Ascending aorta (tissue), 2 donors: ENCODE measurements around the gene SAMSN1. TPM values are rescaled to one million over a fixed set of nuclear protein-coding genes. Genes with fewer than 3 reads are reported as not detected.
"Not testable (repeated sequence)": the region's sequence is repeated elsewhere in the genome, so short reads cannot be mapped to it uniquely, and the experiment has no call there.

Experiments used
- DNase-seq, 2 donors: peaks; one replicate each; pipeline ENCODE4 v3.0.0-alpha.2; 2019; ENCODE audit warnings: low spot score in 2 of 2
- H3K27ac ChIP-seq, 2 donors: fragments of 200-600 bp; sonication (generic); one replicate each; pipeline ENCODE4 v1.5.1; 2016 to 2017; ENCODE audit warnings: mild to moderate bottlenecking in 1 of 2
- H3K27me3 ChIP-seq: fragments of 200-600 bp; sonication (generic); one replicate; pipeline ENCODE4 v1.5.1; 2017
- H3K36me3 ChIP-seq, 2 donors: fragments of 200-600 bp; sonication (generic); one replicate each; pipeline ENCODE4 v1.5.1; 2016
- H3K4me1 ChIP-seq, 2 donors: fragments of 200-600 bp; sonication (generic); one replicate each; pipeline ENCODE4 v1.5.1; 2016 to 2017; ENCODE audit warnings: mild to moderate bottlenecking in 1 of 2
- H3K4me3 ChIP-seq, 2 donors: fragments of 200-600 bp; sonication (generic); one replicate each; pipeline ENCODE4 v1.5.1; 2016 to 2017; ENCODE audit warnings: mild to moderate bottlenecking in 1 of 2
- H3K9me3 ChIP-seq, 2 donors: fragments of 200-600 bp; sonication (generic); one replicate each; pipeline ENCODE4 v1.5.1; 2016
- CTCF ChIP-seq, 3 experiments: fragments of 200-600 bp in 2 of 3; fragments of 450-650 bp in 1 of 3; sonication (generic) in 2 of 3; IDR thresholded peaks; one replicate each; pipeline ENCODE4 v1.5.1; 2016 to 2019; ENCODE audit warnings: antibody characterized with exemption in 3 of 3, mild to moderate bottlenecking in 1 of 3, moderate library complexity in 1 of 3
- intact Hi-C: fragments of 100-400 bp; cut with DNase I; formaldehyde crosslinking; loops from one replicate; pipeline ENCODE4 v1.15.1; 2023
- total RNA-seq: library from RNA; depleted of rRNA; stranded (reverse); fragments of >200 nt; gene quantifications from one replicate; pipeline ENCODE4 v1.1.0, GENCODE V29; 2016

SAMSN1 gene
- total RNA-seq, 1 donor from 2014 or later: 6.1 TPM

GRCh38 chr21:14519000-14519399 is 27.1 kb downstream of the SAMSN1 start:
- intact Hi-C loops: no loop called here
- Histone ChIP-seq H3K27me3 (no peaks in the 10 kb centered on the region), H3K4me1 (no peaks in the 10 kb centered on the region), H3K9me3 (no peaks in the 10 kb centered on the region), H3K27ac (no peak overlapping the region), H3K36me3 (no peaks in the 10 kb centered on the region), H3K4me3 (no peak overlapping the region)
- TF ChIP-seq CTCF (IDR thresholded peaks at IDR 0.05): no peak
- no peak for DNase-seq

- TF ChIP-seq CTCF (IDR thresholded peaks at IDR 0.05): no peak
- DNase-seq: no peak
- H3K36me3 ChIP-seq: no peaks in the 10 kb centered on the region
- no peaks in the 10 kb centered on the region for H3K27me3 ChIP-seq
- no peak overlapping the region for H3K4me3 ChIP-seq
- no peak overlapping the region for H3K27ac ChIP-seq
- no peaks in the 10 kb centered on the region for H3K4me1 ChIP-seq
- H3K9me3 ChIP-seq: no peaks in the 10 kb centered on the region
- intact Hi-C loops: no loop called here
These were observed 32.3 kb downstream of the SAMSN1 start for GRCh38 chr21:14513804-14514203.

GRCh38 chr21:14506859-14507457 is 39.2 kb downstream of the SAMSN1 start:
- intact Hi-C loops: not testable (repeated sequence)

GRCh38 chr21:14500873-14501272 is 45.2 kb downstream of the SAMSN1 start:
- DNase-seq: no peak
- intact Hi-C loops: no loop called here

More at GRCh38 chr21:14506859-14507457, 39.2 kb downstream of the SAMSN1 start:
- H3K9me3 ChIP-seq, H3K4me1 ChIP-seq, H3K36me3 ChIP-seq, H3K4me3 ChIP-seq, H3K27ac ChIP-seq, H3K27me3 ChIP-seq, DNase-seq: not testable (repeated sequence)

GRCh38 chr21:14499316-14499715 is 46.8 kb downstream of the SAMSN1 start:
- no peaks in the 10 kb centered on the region for H3K4me1 ChIP-seq
- H3K9me3 ChIP-seq: no peaks in the 10 kb centered on the region
- no peak overlapping the region for H3K4me3 ChIP-seq
- no peak for DNase-seq
- no peak for TF ChIP-seq CTCF (IDR thresholded peaks at IDR 0.05)
- H3K27ac ChIP-seq: no peak overlapping the region
- H3K27me3 ChIP-seq: no peaks in the 10 kb centered on the region
- no peaks in the 10 kb centered on the region for H3K36me3 ChIP-seq
- intact Hi-C loops: no loop called here

More at GRCh38 chr21:14500873-14501272, 45.2 kb downstream of the SAMSN1 start:
- no peak for TF ChIP-seq CTCF (IDR thresholded peaks at IDR 0.05)
- H3K36me3 ChIP-seq: no peaks in the 10 kb centered on the region
- H3K9me3 ChIP-seq: no peaks in the 10 kb centered on the region
- no peak overlapping the region for H3K4me3 ChIP-seq
- H3K27ac ChIP-seq: no peak overlapping the region
- H3K4me1 ChIP-seq: no peaks in the 10 kb centered on the region
- H3K27me3 ChIP-seq: no peaks in the 10 kb centered on the region

GRCh38 chr21:14497825-14498224 is 48.3 kb downstream of the SAMSN1 start:
- Histone ChIP-seq H3K4me1 (no peaks in the 10 kb centered on the region), H3K9me3 (no peaks in the 10 kb centered on the region), H3K36me3 (no peaks in the 10 kb centered on the region), H3K27me3 (no peaks in the 10 kb centered on the region), H3K27ac (no peak overlapping the region), H3K4me3 (no peak overlapping the region)
- intact Hi-C loops: no loop called here
- no peak for DNase-seq
- no peak for TF ChIP-seq CTCF (IDR thresholded peaks at IDR 0.05)
